ENCODE measurements around the gene FRAS1. TPM values are rescaled to one million over a fixed set of nuclear protein-coding genes. Genes with fewer than 3 reads are reported as not detected.

The FRAS1 gene
- total and polyA plus RNA-seq, 2 donors (not counting 1 experiment from before 2014, with no cell fraction given), result 0.03 to 0.12 TPM

DNA sequence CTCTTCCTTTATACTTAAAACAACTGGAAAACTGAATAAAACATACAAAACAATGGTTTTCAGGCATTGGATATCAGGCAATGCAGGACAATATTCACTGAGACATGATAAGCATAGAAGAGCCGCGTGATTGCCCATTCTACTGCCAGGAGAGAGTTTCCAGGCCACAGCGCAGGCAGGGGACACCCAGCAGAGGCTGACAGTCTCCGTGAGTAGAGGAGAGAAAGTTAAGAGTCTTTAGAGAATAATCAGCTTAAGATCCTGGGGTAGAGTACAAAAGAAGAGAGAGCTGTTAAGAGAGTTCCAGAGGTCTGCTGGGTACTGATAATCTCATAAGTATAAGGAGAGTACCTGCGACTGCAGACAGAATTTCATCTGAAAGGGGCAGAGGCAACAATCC lies 18.4 kb upstream of the FRAS1 start:
- no peaks in the 10 kb centered on the region for H3K27me3 ChIP-seq (replicated peaks in 1 of 4; ENCODE audit: control extremely low read depth in 1 of 4, control insufficient read depth in 3 of 4, insufficient read depth in 4 of 4, low read length in 3 of 4)
- no peaks in the 10 kb centered on the region for H4K20me1 ChIP-seq (ENCODE audit: control insufficient read depth, insufficient read depth, low read length, poor library complexity, severe bottlenecking)
- no peaks in the 10 kb centered on the region for H3K79me2 ChIP-seq (ENCODE audit: control insufficient read depth, insufficient read depth, low read length)
- ATAC-seq (ENCODE audit: low read depth), result no peak
- Mint-ChIP-seq H3K4me1 (no peaks in the 10 kb centered on the region), H3K27ac (no peak overlapping the region), H3K9me3 (ENCODE audit: insufficient read depth) (peaks cover 2% of the 10 kb centered on the region), H3K27me3 (peaks cover 16% of the 10 kb centered on the region), H3K4me3 (no peak overlapping the region)
- no peak for DNase-seq
- TF ChIP-seq, protein P1, sequence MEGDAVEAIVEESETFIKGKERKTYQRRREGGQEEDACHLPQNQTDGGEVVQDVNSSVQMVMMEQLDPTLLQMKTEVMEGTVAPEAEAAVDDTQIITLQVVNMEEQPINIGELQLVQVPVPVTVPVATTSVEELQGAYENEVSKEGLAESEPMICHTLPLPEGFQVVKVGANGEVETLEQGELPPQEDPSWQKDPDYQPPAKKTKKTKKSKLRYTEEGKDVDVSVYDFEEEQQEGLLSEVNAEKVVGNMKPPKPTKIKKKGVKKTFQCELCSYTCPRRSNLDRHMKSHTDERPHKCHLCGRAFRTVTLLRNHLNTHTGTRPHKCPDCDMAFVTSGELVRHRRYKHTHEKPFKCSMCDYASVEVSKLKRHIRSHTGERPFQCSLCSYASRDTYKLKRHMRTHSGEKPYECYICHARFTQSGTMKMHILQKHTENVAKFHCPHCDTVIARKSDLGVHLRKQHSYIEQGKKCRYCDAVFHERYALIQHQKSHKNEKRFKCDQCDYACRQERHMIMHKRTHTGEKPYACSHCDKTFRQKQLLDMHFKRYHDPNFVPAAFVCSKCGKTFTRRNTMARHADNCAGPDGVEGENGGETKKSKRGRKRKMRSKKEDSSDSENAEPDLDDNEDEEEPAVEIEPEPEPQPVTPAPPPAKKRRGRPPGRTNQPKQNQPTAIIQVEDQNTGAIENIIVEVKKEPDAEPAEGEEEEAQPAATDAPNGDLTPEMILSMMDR (IDR thresholded peaks at IDR 0.05), result no peak
- TF ChIP-seq EZH2 (IDR thresholded peaks at IDR 0.05; ENCODE audit: borderline replicate concordance, insufficient read depth, low read depth, low read length, poor library complexity, severe bottlenecking), result no peak
- no peaks in the 10 kb centered on the region for H3K9me3 ChIP-seq (ENCODE audit: control extremely low read depth in 1 of 3, control insufficient read depth in 2 of 3, insufficient read depth in 1 of 3, low read length in 2 of 3)
- intact Hi-C loops (cut with micrococcal nuclease), result no loop called here
- no peak overlapping the region for H2AFZ ChIP-seq (ENCODE audit: insufficient read depth, low read depth, low read length, poor library complexity, severe bottlenecking)
- no peak overlapping the region for H3K27ac ChIP-seq (ENCODE audit: low read length in 2 of 2)
- WGBS (ENCODE audit: insufficient coverage), result 89% methylated on average over 5 of the region's 5 CpGs
- H3K36me3 ChIP-seq (replicated peaks in 1 of 2; ENCODE audit: control extremely low read depth in 1 of 2, control insufficient read depth in 1 of 2, extremely low read depth in 1 of 2, insufficient read depth in 2 of 2, low read length in 1 of 2), result no peaks in the 10 kb centered on the region
- H3K4me2 ChIP-seq (replicated peaks; ENCODE audit: low read depth, low read length, poor library complexity, severe bottlenecking), result no peak overlapping the region
- no peak overlapping the region for H3K9ac ChIP-seq (ENCODE audit: low read length)
- no peaks in the 10 kb centered on the region for H3K4me1 ChIP-seq (ENCODE audit: control insufficient read depth in 2 of 2, insufficient read depth in 2 of 2, low read length in 2 of 2)
- CTCF ChIA-PET, result no interaction called here
- POLR2A ChIA-PET, result no interaction called here
- H3K4me3 ChIP-seq (ENCODE audit: control extremely low read depth in 1 of 5, extremely low read depth in 1 of 5, insufficient read depth in 1 of 5, low read depth in 2 of 5, low read length in 4 of 5), result no peak overlapping the region

DNA sequence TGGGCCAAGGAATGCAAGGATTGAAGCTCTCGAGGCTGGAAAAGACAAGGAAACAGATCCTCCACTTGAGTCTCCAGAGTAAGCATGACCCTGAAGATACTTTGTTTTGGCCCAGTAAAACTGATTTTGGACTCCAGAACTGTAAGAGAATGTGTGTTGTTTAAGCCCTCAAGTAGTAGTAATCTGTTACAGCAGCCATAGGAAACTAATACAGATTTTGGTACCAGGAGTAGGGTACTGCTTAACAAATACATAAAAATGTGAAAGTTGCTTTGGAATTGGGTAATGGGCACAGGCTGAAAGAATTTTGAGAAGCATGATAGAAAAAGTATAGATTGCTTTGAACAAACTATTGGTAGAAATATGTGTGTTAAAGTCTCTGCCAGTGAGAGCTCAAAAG lies 17.4 kb upstream of the FRAS1 start:
- DNase-seq, result no peak
- ChIA-PET POLR2A (no interaction called here), CTCF (interaction anchor here (0.6 kb wide), 1 partner anchor 114 kb away, joined by 3 read pairs; no protein-coding TSS in a partner anchor)
- H3K9me3 ChIP-seq (ENCODE audit: control extremely low read depth in 1 of 3, control insufficient read depth in 2 of 3, insufficient read depth in 1 of 3, low read length in 2 of 3), result no peaks in the 10 kb centered on the region
- no peak overlapping the region for H2AFZ ChIP-seq (ENCODE audit: insufficient read depth, low read depth, low read length, poor library complexity, severe bottlenecking)
- H3K9me3 Mint-ChIP-seq (ENCODE audit: insufficient read depth), result peaks cover 2% of the 10 kb centered on the region
- no peak for ATAC-seq (ENCODE audit: low read depth)
- no peaks in the 10 kb centered on the region for H3K27me3 ChIP-seq (replicated peaks in 1 of 4; ENCODE audit: control extremely low read depth in 1 of 4, control insufficient read depth in 3 of 4, insufficient read depth in 4 of 4, low read length in 3 of 4)
- no peaks in the 10 kb centered on the region for H3K4me1 ChIP-seq (ENCODE audit: control insufficient read depth in 2 of 2, insufficient read depth in 2 of 2, low read length in 2 of 2)
- TF ChIP-seq, protein P1 (IDR thresholded peaks at IDR 0.05), result no peak
- TF ChIP-seq EZH2 (IDR thresholded peaks at IDR 0.05; ENCODE audit: borderline replicate concordance, insufficient read depth, low read depth, low read length, poor library complexity, severe bottlenecking), result no peak
- peaks cover 15% of the 10 kb centered on the region for H3K27me3 Mint-ChIP-seq
- no peak overlapping the region for H3K4me3 Mint-ChIP-seq
- H3K79me2 ChIP-seq (ENCODE audit: control insufficient read depth, insufficient read depth, low read length), result no peaks in the 10 kb centered on the region
- H3K4me2 ChIP-seq (replicated peaks; ENCODE audit: low read depth, low read length, poor library complexity, severe bottlenecking), result no peak overlapping the region
- no peak overlapping the region for H3K4me3 ChIP-seq (ENCODE audit: control extremely low read depth in 1 of 5, extremely low read depth in 1 of 5, insufficient read depth in 1 of 5, low read depth in 2 of 5, low read length in 4 of 5)
- 86% methylated on average over 1 of the region's 1 CpG for WGBS (ENCODE audit: insufficient coverage)
- intact Hi-C loops (cut with micrococcal nuclease), result no loop called here
- no peak overlapping the region for H3K27ac Mint-ChIP-seq
- no peak overlapping the region for H3K9ac ChIP-seq (ENCODE audit: low read length)
- H3K36me3 ChIP-seq (replicated peaks in 1 of 2; ENCODE audit: control extremely low read depth in 1 of 2, control insufficient read depth in 1 of 2, extremely low read depth in 1 of 2, insufficient read depth in 2 of 2, low read length in 1 of 2), result no peaks in the 10 kb centered on the region
- no peak overlapping the region for H3K27ac ChIP-seq (ENCODE audit: low read length in 2 of 2)
- H4K20me1 ChIP-seq (ENCODE audit: control insufficient read depth, insufficient read depth, low read length, poor library complexity, severe bottlenecking), result no peaks in the 10 kb centered on the region
- H3K4me1 Mint-ChIP-seq, result no peaks in the 10 kb centered on the region
